Activated CD4-positive, alpha-beta T cell treated with anti-CD3 and anti-CD28 coated beads, Interleukin-2, amount 50 U/mL, for 4 hours (primary cell): Measurements from ENCODE around the gene ARNT2.

Experiments
- DNase-seq, 2 experiments: peaks; one replicate each; pipeline ENCODE4 v3.0.0-alpha.2; 2020

ARNT2 gene

GRCh38 chr15:80444680-80445251 is 40.6 kb downstream of the ARNT2 start:
- DNase-seq: no peak

- DNase-seq: no peak
Measured at GRCh38 chr15:80445300-80446041, 41.3 kb downstream of the ARNT2 start.

- no peak for DNase-seq
Measured at GRCh38 chr15:80447077-80447476, 42.9 kb downstream of the ARNT2 start.

- DNase-seq: no peak
Measured at GRCh38 chr15:80449825-80450224, 45.6 kb downstream of the ARNT2 start.

GRCh38 chr15:80450811-80451321 is 46.7 kb downstream of the ARNT2 start:
- DNase-seq: no peak

- DNase-seq: no peak
Measured at GRCh38 chr15:80452166-80452565, 48.0 kb downstream of the ARNT2 start.

GRCh38 chr15:80455051-80455648 is 51.0 kb downstream of the ARNT2 start:
- no peak for DNase-seq

- DNase-seq: peak; percentile 25 to 37
Measured at GRCh38 chr15:80455668-80456442, 51.7 kb downstream of the ARNT2 start.

GRCh38 chr15:80456517-80457492 is 52.6 kb downstream of the ARNT2 start:
- DNase-seq: no peak

GRCh38 chr15:80457896-80458295 is 53.7 kb downstream of the ARNT2 start:
- no peak for DNase-seq

GRCh38 chr15:80458580-80458979 is 54.4 kb downstream of the ARNT2 start:
- no peak for DNase-seq

GRCh38 chr15:80459380-80459779 is 55.2 kb downstream of the ARNT2 start:
- DNase-seq: no peak

- no peak for DNase-seq
Measured at GRCh38 chr15:80459818-80460217, 55.6 kb downstream of the ARNT2 start.

GRCh38 chr15:80461356-80462095 is 57.3 kb downstream of the ARNT2 start:
- no peak for DNase-seq

GRCh38 chr15:80462111-80462510 is 57.9 kb downstream of the ARNT2 start:
- DNase-seq: no peak

- DNase-seq: no peak
Measured at GRCh38 chr15:80462836-80463512, 58.8 kb downstream of the ARNT2 start.

GRCh38 chr15:80464951-80465625 is 60.9 kb downstream of the ARNT2 start:
- no peak for DNase-seq

GRCh38 chr15:80465626-80466005 is 61.4 kb downstream of the ARNT2 start:
- no peak for DNase-seq

GRCh38 chr15:80466543-80466942 is 62.4 kb downstream of the ARNT2 start:
- DNase-seq: no peak

GRCh38 chr15:80467311-80467714 is 63.1 kb downstream of the ARNT2 start:
- no peak for DNase-seq
